ENCODE data around the gene TTC21A.

TTC21A gene

GRCh38 chr3:39180183-39180545 is 72.7 kb downstream of the TTC21A start:
- peak overlapping the region; percentile 31 for H3K4me3 ChIP-seq (replicated peaks; ENCODE audit: low read depth, low read length)
- no peak for DNase-seq (ENCODE audit: extremely low read depth, low read depth)
- no peak for TF ChIP-seq CTCF (IDR thresholded peaks at IDR 0.05; ENCODE audit: low read depth, low read length, missing control alignments)

DNA sequence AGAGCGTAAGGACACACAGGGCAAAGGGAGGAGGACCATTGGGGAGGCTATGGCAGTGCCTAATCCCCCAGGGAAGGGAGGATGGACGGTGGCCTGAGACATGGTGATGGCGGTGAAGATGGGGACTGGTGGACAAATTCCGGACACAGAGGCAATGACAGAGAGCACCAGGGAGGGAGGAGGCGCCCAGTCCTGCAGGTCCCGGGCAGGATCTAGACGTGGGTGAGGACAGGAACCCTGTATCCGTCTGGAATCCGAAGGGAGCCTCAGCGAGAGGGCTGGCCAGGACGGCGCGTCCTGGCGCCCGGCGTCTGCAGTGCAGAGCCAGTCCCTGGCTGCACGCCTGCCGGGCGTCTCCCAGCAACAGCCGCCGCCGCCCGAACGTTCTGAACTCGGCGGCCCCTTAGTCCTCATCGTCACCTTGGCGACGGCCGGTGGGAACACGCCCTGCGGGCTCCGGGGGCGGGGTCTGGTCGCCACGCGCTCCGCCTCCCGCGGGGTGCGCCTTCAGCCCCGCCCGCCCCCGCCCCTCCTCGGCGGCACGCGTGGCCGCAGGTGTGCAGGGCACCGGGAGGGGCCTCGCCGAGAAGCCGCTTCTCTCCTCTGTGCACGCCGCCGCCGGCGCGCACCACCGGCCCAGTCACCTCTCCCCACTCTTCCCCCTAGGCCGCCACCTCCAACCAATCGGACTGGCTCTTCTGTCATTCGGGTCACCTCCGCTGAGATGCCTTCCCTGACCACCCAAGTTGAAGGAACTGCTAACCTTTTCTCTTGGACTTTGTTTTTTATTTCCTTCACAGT is 73.3 kb downstream of the TTC21A start:
- no peak for DNase-seq (ENCODE audit: extremely low read depth, low read depth)

DNA sequence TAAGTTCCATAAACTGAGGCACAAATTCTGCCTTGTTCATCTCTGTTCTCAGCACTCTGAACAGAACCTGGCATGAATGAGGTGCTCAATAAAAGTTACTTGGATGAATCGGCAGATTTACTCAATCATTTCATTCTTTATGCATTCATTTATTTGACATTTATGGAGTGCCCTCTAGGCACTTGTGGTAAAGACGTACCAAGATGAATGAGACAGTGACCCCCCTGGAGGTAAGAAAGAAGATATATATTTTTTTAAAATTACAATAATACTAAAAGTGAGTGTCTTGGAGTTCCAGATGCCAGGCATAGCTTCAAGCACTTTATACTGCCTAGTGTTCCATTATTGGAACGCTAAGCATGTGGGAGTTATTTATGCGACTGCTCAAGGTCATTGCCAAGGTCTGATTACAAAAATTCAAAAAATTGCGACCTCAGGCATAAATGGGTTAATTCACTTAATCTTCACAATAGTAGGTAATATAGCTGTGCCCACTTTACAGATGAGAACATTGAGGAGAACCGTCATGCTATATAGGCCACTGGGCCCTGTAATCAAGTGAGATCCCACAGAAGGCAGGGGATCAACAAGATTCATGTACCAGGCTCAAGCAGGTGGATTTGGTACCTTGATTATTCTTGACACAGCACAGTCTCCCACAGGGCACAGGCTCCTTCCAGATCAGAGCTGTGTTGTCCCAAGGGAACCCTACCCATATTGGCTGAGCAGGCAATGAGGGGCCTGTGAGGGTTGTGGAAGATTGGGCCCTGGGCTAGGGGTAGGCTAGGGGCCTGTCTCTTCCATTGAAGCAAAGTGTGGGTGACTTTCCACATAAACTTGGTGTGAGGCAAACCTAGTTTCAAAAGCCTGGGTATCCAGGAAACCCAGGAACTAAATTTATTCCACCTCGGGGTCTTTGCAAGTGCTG is 74.2 kb downstream of the TTC21A start:
- H3K4me3 ChIP-seq (replicated peaks; ENCODE audit: low read depth, low read length): no peak overlapping the region
- TF ChIP-seq CTCF (IDR thresholded peaks at IDR 0.05; ENCODE audit: low read depth, low read length, missing control alignments): no peak
- no peak for DNase-seq (ENCODE audit: extremely low read depth, low read depth)

More for the DNA sequence above, 73.3 kb downstream of the TTC21A start:
- TF ChIP-seq CTCF (IDR thresholded peaks at IDR 0.05; ENCODE audit: low read depth, low read length, missing control alignments): no peak
- H3K4me3 ChIP-seq (replicated peaks; ENCODE audit: low read depth, low read length): peak overlapping the region; percentile 31

DNA sequence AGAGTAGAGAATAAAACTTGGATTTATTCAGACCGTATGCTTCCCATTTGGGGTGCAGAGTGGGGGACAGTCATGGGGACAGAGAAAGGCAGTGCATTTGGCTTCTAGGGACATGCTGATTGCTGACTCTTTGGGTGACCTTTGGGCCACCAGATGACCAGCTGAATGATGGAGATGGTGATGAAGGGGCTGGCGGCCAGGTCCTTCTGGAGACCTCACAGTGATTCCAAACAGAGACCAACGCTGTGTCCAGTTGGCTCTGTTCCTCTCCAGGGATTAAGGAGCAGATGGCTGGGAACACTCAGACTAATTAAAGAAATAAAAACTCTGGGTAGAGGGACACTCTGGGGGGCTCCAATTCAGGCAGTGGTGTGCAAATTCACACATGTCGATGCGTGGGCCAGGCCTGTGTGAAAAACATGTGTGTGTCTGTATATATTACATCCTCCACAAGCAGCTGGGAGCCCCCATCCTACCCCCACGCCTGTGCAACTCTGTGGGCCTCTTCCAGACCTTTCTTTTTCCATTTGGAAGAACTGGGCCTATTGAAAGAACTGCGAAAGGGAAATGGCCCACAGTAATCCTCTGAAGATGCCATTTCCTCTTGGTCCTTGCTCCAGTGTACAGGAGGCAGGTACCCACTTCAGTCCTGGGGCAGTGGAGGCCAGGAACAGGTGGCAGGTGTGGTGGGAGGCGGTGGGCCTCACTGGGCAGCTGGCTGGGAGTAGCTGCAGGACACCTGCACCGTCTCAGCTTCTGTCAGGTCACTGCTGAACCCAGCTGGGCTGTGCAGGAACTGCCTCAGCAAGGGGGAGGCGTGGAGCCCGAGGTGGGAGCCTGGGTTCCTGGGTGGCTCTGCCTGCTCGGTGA is 76.0 kb downstream of the TTC21A start:
- no peak for TF ChIP-seq CTCF (IDR thresholded peaks at IDR 0.05; ENCODE audit: low read depth, low read length, missing control alignments)
- DNase-seq (ENCODE audit: extremely low read depth, low read depth): no peak
- no peak overlapping the region for H3K4me3 ChIP-seq (replicated peaks; ENCODE audit: low read depth, low read length)

DNA sequence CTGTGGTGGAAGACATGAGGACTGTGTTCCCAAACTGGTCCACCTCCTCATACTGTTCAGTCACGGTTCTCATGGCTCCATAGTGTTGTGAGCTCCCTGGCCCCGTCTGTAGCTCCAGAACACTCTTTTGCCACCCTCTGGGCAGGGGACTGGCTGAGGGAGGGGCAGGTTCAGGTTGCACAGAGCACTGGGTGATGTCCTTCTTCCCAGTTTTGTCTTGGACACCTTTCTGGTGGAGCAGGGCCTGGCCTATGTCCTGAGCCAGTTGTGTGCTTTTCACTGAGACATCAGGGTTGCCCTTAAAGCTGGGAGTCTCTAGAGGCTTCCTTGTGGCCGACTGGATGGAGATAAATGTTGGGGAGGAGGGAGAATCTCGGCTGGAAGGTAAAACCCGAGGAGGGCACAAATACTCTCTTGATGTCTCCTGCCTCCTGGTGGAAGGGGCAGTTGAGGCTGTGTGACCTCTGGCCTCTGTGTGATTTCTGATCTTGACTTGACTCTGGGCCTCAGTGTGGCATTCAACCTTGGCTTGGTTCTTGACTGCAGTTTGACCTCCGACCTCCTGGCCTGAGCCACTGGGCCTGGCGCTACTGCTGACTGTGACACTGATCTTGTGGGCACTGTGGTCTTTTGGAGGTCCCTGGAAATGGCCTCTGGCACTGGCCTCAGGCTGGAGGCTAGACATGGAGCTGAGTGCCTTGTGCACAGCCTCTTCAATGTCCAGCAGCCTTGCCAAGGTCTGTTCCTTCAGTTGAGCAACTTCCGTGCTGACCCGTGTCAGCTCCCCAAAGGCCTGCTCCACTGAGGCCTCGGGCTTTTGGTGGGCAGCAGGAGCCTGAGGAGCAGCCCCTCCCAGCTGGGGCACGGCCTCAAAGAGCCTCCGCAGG is 76.8 kb downstream of the TTC21A start:
- no peak for DNase-seq (ENCODE audit: extremely low read depth, low read depth)
- TF ChIP-seq CTCF (IDR thresholded peaks at IDR 0.05; ENCODE audit: low read depth, low read length, missing control alignments): no peak
- no peak overlapping the region for H3K4me3 ChIP-seq (replicated peaks; ENCODE audit: low read depth, low read length)

DNA sequence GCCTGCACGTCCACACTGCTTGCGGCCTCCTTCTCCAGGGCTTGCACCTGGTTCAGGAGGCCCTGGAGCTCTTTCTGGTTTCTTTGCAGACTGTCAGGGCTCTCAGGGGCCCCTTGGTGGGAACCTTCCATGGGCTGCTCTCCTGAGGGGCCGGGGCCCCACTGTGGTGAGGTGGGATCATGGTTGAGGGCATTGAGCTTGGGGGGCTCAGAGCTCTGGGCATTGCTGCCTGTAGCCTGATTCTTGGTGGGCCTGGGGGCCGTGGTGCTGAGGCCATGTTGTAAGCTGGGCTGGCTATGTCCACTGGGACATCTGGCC is 77.4 kb downstream of the TTC21A start:
- no peak overlapping the region for H3K4me3 ChIP-seq (replicated peaks; ENCODE audit: low read depth, low read length)
- DNase-seq (ENCODE audit: extremely low read depth, low read depth): no peak
- no peak for TF ChIP-seq CTCF (IDR thresholded peaks at IDR 0.05; ENCODE audit: low read depth, low read length, missing control alignments)
